Measurements from ENCODE around the gene HYAL2.

Gene HYAL2

DNA sequence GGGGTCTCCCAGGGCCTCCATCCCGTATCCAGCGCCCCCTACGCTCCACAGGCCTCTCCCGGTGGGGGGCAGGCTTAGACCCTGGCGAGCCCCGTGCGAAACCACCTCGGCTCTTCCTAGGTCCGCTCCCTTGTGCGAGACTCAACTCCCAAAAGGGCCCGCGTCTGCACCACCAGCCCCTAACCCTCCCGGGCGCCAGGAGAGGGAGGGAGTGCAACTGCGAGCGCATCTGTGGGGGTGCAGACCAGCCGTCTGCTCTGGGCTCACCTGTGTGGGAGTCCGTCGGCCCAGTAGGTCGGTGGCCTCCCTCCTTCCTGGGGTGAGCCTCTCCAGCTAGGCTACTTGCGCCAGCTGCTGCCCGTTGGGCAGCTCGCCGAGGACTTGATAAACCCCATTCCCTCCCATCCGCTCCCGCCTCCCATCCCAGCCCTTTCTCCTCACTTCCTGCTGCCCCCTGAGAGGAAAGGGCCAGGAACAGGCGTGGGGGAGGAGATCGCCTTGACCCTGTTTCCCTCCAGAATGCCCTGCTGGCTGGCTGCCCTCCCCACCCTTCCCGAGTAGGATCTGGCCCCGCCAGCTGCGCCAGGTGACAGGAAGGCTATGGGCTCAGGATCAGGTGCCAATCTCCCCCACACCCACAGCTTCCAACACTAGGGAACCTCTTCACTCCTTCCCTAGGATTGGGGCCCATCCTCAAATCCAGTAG lies at the start of gene HYAL2:
Gene HYAL2, minus strand, starts transcription at position 360 of the 706 bp plus-strand sequence. CDS start 2,256 bp downstream, outside the sequence.
- no peak for TF ChIP-seq CTCF (IDR thresholded peaks at IDR 0.05; ENCODE audit: control extremely low read depth, extremely low read depth, low read depth, missing control alignments)
- ChIA-PET POLR2A (no interaction called here), CTCF (interaction anchor here (1.1 to 3.4 kb wide), 7 partner anchors 8 to 76 kb away, joined by 3 to 41 read pairs (median 4); no protein-coding TSS in a partner anchor)
- no peak for DNase-seq (ENCODE audit: extremely low spot score)

DNA sequence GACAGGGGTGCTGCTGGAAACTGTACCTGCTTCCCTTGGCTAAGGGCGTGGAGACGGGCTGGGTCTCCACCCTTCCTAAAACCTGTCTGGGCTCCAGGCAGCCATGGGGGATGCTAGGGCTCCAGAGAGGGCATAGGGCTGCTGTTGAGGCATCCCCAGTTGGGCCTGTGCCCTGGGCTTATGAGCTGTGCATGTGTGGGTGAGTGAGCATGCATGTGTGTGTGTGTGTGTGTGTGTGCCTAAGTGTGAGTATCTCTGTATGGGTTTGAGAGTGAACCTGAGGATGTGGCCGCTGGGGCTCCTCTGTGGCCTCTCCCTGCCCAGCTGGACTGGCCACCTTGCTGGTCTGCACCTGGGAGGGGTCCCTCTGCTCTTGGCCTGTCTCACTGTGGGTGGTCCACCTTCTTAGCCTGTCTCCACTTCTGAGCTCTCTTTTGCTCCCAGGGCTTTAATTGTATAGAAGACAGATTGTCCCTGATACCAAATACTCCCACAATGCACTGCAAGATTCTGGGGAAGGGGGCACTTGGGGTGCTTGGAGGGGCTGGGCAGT lies 48.7 kb upstream of the HYAL2 start:
- no peak for DNase-seq (ENCODE audit: extremely low spot score)
- no peak for TF ChIP-seq CTCF (IDR thresholded peaks at IDR 0.05; ENCODE audit: control extremely low read depth, extremely low read depth, low read depth, missing control alignments)
- ChIA-PET CTCF (no interaction called here), POLR2A (interaction anchor here (1.0 kb wide), 1 partner anchor 52 kb away, joined by 3 read pairs; no protein-coding TSS in a partner anchor)

GRCh38 chr3:50370594-50370993 lies 48.0 kb upstream of the HYAL2 start:
- no peak for DNase-seq (ENCODE audit: extremely low spot score)
- ChIA-PET POLR2A (interaction anchor here (1.0 kb wide), 1 partner anchor 53 kb away, joined by 3 read pairs; no protein-coding TSS in a partner anchor), CTCF (interaction anchor here (0.7 kb wide), 1 partner anchor 172 kb away, joined by 5 read pairs; no protein-coding TSS in a partner anchor)
- TF ChIP-seq CTCF (IDR thresholded peaks at IDR 0.05; ENCODE audit: control extremely low read depth, extremely low read depth, low read depth, missing control alignments) = peak; percentile 0

GRCh38 chr3:50369012-50369670 lies 46.6 kb upstream of the HYAL2 start:
- ChIA-PET CTCF (interaction anchor here (0.6 kb wide), 1 partner anchor 9 kb away, joined by 3 read pairs; the partner anchor contains the start of gene TMEM115), POLR2A (no interaction called here)
- TF ChIP-seq CTCF (IDR thresholded peaks at IDR 0.05; ENCODE audit: control extremely low read depth, extremely low read depth, low read depth, missing control alignments) = no peak
- DNase-seq (ENCODE audit: extremely low spot score) = no peak

GRCh38 chr3:50365842-50366220 lies 43.3 kb upstream of the HYAL2 start:
- no peak for TF ChIP-seq CTCF (IDR thresholded peaks at IDR 0.05; ENCODE audit: control extremely low read depth, extremely low read depth, low read depth, missing control alignments)
- POLR2A ChIA-PET = no interaction called here
- no peak for DNase-seq (ENCODE audit: extremely low spot score)
- CTCF ChIA-PET = interaction anchor here (0.6 to 1.4 kb wide), 2 partner anchors 174 to 177 kb away, joined by 3 to 8 read pairs; no protein-coding TSS in a partner anchor

DNA sequence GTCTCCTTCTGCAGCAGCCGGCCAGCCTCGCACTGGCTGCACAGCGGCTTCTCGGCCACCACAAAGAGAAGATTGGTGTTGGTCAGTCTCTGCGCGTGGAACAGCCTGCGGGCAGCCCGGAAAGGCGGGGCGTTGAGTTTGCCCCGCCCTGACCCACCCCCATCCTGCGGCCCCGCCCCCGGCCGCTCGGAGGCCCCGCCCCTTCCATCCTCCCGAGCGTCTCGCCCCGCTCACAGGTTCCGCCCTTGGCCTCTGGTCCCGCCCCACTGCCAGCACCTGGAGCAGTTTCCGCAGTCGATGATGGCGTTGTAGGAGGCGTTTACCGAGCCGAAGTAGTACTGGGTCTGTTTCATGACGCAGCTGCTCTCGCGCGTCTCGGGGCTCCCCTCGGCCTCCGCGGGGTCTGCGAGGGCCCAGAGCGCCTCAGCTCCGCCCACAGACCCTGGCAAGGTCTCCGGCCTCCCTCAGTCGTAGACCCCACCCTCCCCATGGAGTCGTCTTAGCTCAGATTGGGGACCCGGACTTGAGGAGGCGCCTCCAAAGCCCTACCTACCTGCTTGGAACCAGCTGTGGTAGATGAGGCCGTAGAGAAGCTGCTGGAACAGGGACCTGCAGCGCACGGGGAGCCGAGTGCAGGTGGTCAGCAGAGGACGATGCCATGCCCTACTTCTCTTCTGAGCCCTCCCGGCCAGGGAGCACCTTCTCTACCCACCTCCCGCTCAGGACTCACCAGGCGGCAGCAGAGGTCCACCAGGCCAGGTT lies 42.7 kb upstream of the HYAL2 start:
- DNase-seq (ENCODE audit: extremely low spot score) = peak; percentile 96
- TF ChIP-seq CTCF (IDR thresholded peaks at IDR 0.05; ENCODE audit: control extremely low read depth, extremely low read depth, low read depth, missing control alignments) = peak; percentile 5
- CTCF ChIA-PET = interaction anchor here (0.6 to 1.4 kb wide), 2 partner anchors 173 to 177 kb away, joined by 3 to 8 read pairs; no protein-coding TSS in a partner anchor
- POLR2A ChIA-PET = no interaction called here
